SK-N-SH (cell line): ENCODE results near the gene RHOJ. TPM values are rescaled to one million over a fixed set of nuclear protein-coding genes. Genes with fewer than 3 reads are reported as not detected.

ENCODE experiments used
- CTCF ChIA-PET: fragments of 300-600, 350-600 bp; formaldehyde crosslinking; extraction: SDS; loops from one replicate; lab custom pipeline; 2021; lab: Yijun Ruan, JAX
- POLR2A ChIA-PET: fragments of 350-600 bp; sonication (Branson Sonifier 250); formaldehyde crosslinking; extraction: SDS; loops from one replicate; lab custom pipeline; 2020; ENCODE audit warnings: antibody characterized with exemption, inconsistent platforms; lab: Yijun Ruan, JAX
- DNase-seq: peaks from one replicate; pipeline ENCODE4 v3.0.0; 2012
- H2AFZ ChIP-seq: fragments of 200-600 bp; sonication (generic); 2 replicates; pipeline ENCODE4 v1.8.1; 2016; ENCODE audit warnings: antibody characterized with exemption, mild to moderate bottlenecking, low read depth
- H3F3A ChIP-seq: fragments of 200-600 bp; sonication (generic); replicated peaks from 2 replicates; pipeline ENCODE3; 2016; ENCODE audit warnings: antibody characterized with exemption, mild to moderate bottlenecking; ENCODE audit not compliant: insufficient read depth
- H3K27ac ChIP-seq, 2 experiments: fragments of 200-500 bp in 1 of 2; fragments of 200-600 bp in 1 of 2; sonication (Bioruptor generic) in 1 of 2; sonication (generic), shearing (Covaris generic) in 1 of 2; 2 replicates each; pipeline versions ENCODE4 v1.5.1 to v1.6.1; 2014 to 2016; ENCODE audit warnings: low read depth in 2 of 2, inconsistent platforms in 1 of 2, low read length in 1 of 2, mild to moderate bottlenecking in 1 of 2, mixed read lengths in 1 of 2
- H3K27me3 ChIP-seq: fragments of 200-600 bp; sonication (generic), shearing (Covaris generic); 2 replicates; pipeline ENCODE4 v1.6.1; 2016; ENCODE audit warnings: mixed run types; ENCODE audit not compliant: insufficient read depth
- H3K36me3 ChIP-seq, 2 experiments: fragments of 200-500 bp in 1 of 2; fragments of 200-600 bp in 1 of 2; sonication (Bioruptor generic) in 1 of 2; sonication (generic) in 1 of 2; replicated peaks in 1 of 2; 2 replicates each; pipeline versions ENCODE3 to v1.5.1; 2014 to 2016; ENCODE audit warnings: low read length in 1 of 2, mild to moderate bottlenecking in 1 of 2; ENCODE audit not compliant: insufficient read depth in 2 of 2, control insufficient read depth in 1 of 2
- H3K4me1 ChIP-seq, 2 experiments: fragments of 200-500 bp in 1 of 2; fragments of 200-600 bp in 1 of 2; sonication (Bioruptor generic) in 1 of 2; sonication (generic), shearing (Covaris generic) in 1 of 2; 2 replicates each; pipeline versions ENCODE4 v1.5.1 to v1.6.1; 2014 to 2016; ENCODE audit warnings: low read depth in 1 of 2, low read length in 1 of 2, mixed run types in 1 of 2; ENCODE audit not compliant: insufficient read depth in 2 of 2, control insufficient read depth in 1 of 2
- H3K4me2 ChIP-seq: fragments of 200-600 bp; sonication (generic), shearing (Covaris generic); 2 replicates; pipeline ENCODE4 v1.6.1; 2017; ENCODE audit warnings: mixed run types
- H3K4me3 ChIP-seq, 2 experiments: fragments of 200-500 bp in 1 of 2; fragments of 200-600 bp in 1 of 2; sonication (Bioruptor generic) in 1 of 2; sonication (generic), shearing (Covaris generic) in 1 of 2; 2 replicates each; pipeline versions ENCODE4 v1.5.1 to v1.8.1; 2014 to 2016; ENCODE audit warnings: low read depth in 2 of 2, inconsistent platforms in 1 of 2, low read length in 1 of 2, mild to moderate bottlenecking in 1 of 2, mixed read lengths in 1 of 2, moderate library complexity in 1 of 2
- H3K79me2 ChIP-seq: fragments of 200-600 bp; sonication (generic); 2 replicates; pipeline ENCODE4 v1.8.1; 2017; ENCODE audit warnings: mild to moderate bottlenecking; ENCODE audit not compliant: insufficient read depth
- H3K9ac ChIP-seq: fragments of 200-600 bp; sonication (generic); 2 replicates; pipeline ENCODE4 v1.6.1; 2017; ENCODE audit warnings: mixed run types
- H3K9me2 ChIP-seq: fragments of 200-600 bp; sonication (generic); 2 replicates; pipeline ENCODE4 v1.6.1; 2017; ENCODE audit warnings: mixed run types
- H3K9me3 ChIP-seq: fragments of 200-600 bp; sonication (generic); 2 replicates; pipeline ENCODE4 v1.6.1; 2017; ENCODE audit warnings: mixed run types, mild to moderate bottlenecking, moderate library complexity
- H4K20me1 ChIP-seq: fragments of 200-600 bp; sonication (generic); 2 replicates; pipeline ENCODE4 v1.6.1; 2017; ENCODE audit warnings: mild to moderate bottlenecking, mixed run types; ENCODE audit not compliant: insufficient read depth
- ELF1 ChIP-seq: IDR thresholded peaks from 2 replicates; pipeline ENCODE4 v1.4.0; 2012
- GATA2 ChIP-seq: sonication (generic); formaldehyde crosslinking; IDR thresholded peaks from 2 replicates; pipeline ENCODE4 v1.5.0; 2020; ENCODE audit warnings: mild to moderate bottlenecking, missing genetic modification reagents
- MXI1 ChIP-seq: IDR thresholded peaks from 2 replicates; pipeline ENCODE4 v1.6.1; 2012; ENCODE audit warnings: mild to moderate bottlenecking, low read depth, low read length, improper control_type of control experiment
- POLR2AphosphoS5 ChIP-seq: IDR thresholded peaks from 2 replicates; pipeline ENCODE4 v1.6.1; 2012; ENCODE audit warnings: low read depth, low read length
- RCOR1 ChIP-seq: fragments of 150-350 bp; IDR thresholded peaks from 2 replicates; pipeline ENCODE4 v1.6.1; 2017; ENCODE audit warnings: antibody characterized with exemption, low read length
- RXRA ChIP-seq: IDR thresholded peaks from 2 replicates; pipeline ENCODE4 v1.4.0; 2012; ENCODE audit warnings: low read depth, mild to moderate bottlenecking, borderline replicate concordance
- TAF1 ChIP-seq: IDR thresholded peaks from 2 replicates; pipeline ENCODE4 v1.6.1; 2012; ENCODE audit warnings: low read depth, mild to moderate bottlenecking, low read length, moderate library complexity, borderline replicate concordance
- WGBS: methylation state at CpG from one replicate; pipeline ENCODE4 v1.1.6; 2017; ENCODE audit warnings: low lambda C conversion rate; 5-methylcytosine and 5-hydroxymethylcytosine counted together
- polyA plus RNA-seq, 3 experiments: library from polyadenylated mRNA; depleted of rRNA; stranded (reverse); fragments of >200 nt; gene quantifications; 2 replicates each; pipeline ENCODE4 v1.2.3, GENCODE V29; 2012
- TF ChIP-seq, protein P1 (sequence below): fragments of 200-600 bp; sonication (generic); IDR thresholded peaks from 2 replicates; pipeline ENCODE4 v1.6.1; 2017; ENCODE audit warnings: antibody characterized with exemption, mild to moderate bottlenecking, moderate library complexity
- TF ChIP-seq, protein P2 (sequence below): fragments of 150-350 bp; IDR thresholded peaks from 2 replicates; pipeline ENCODE4 v1.6.1; 2017; ENCODE audit warnings: antibody characterized with exemption, low read length, low read depth, borderline replicate concordance

Gene RHOJ
- polyA plus RNA-seq, 1 of the 3 experiments (the other 2 are of a cell fraction) = 12.1 TPM

DNA sequence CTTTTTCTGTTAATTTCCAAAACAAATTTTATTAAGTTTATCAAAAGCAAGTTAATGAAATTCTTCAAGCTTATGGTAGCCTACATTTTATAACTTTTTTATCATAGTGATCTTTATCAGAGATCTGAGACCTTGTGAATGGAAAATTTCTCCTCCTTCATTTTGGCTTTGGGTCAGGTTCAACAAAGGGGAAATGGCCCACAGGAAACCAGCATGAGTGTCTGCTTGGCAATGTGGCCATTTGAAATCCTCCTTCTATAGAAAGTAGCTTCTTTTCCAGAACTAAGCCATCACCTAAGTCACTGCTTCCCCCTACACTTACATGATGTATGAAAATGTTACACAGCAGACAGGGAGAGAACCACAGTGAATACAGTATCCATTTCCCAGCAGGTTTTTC is 1.6 kb downstream of the RHOJ start:
- Histone ChIP-seq H4K20me1 (no peaks in the 10 kb centered on the region), H3K9ac (peak overlapping the region; percentile 88), H3K4me3 (peak overlapping the region in 1 of 2 experiments; percentile 65; a peak in 2 of 4 replicates), H3K9me2 (no peaks in the 10 kb centered on the region), H3K27me3 (no peaks in the 10 kb centered on the region), H2AFZ (no peak overlapping the region), H3K4me2 (peak overlapping the region; percentile 85), H3F3A (peaks cover 19% of the 10 kb centered on the region), H3K79me2 (peaks cover 23% of the 10 kb centered on the region), H3K4me1 (peaks cover 3 to 5% of the 10 kb centered on the region in 2 experiments; a peak in 2 of 4 replicates), H3K36me3 (no peaks in the 10 kb centered on the region), H3K9me3 (no peaks in the 10 kb centered on the region), H3K27ac (peak overlapping the region in 1 of 2 experiments; percentile 94; a peak in 2 of 4 replicates)
- ChIA-PET POLR2A (no interaction called here), CTCF (no interaction called here)
- TF ChIP-seq GATA2 (CRISPR knock-in tag) (no peak), RCOR1 (no peak), RXRA (no peak), MXI1 (no peak)
- TF ChIP-seq, protein P1, sequence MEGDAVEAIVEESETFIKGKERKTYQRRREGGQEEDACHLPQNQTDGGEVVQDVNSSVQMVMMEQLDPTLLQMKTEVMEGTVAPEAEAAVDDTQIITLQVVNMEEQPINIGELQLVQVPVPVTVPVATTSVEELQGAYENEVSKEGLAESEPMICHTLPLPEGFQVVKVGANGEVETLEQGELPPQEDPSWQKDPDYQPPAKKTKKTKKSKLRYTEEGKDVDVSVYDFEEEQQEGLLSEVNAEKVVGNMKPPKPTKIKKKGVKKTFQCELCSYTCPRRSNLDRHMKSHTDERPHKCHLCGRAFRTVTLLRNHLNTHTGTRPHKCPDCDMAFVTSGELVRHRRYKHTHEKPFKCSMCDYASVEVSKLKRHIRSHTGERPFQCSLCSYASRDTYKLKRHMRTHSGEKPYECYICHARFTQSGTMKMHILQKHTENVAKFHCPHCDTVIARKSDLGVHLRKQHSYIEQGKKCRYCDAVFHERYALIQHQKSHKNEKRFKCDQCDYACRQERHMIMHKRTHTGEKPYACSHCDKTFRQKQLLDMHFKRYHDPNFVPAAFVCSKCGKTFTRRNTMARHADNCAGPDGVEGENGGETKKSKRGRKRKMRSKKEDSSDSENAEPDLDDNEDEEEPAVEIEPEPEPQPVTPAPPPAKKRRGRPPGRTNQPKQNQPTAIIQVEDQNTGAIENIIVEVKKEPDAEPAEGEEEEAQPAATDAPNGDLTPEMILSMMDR = no peak
- no peak for DNase-seq

DNA sequence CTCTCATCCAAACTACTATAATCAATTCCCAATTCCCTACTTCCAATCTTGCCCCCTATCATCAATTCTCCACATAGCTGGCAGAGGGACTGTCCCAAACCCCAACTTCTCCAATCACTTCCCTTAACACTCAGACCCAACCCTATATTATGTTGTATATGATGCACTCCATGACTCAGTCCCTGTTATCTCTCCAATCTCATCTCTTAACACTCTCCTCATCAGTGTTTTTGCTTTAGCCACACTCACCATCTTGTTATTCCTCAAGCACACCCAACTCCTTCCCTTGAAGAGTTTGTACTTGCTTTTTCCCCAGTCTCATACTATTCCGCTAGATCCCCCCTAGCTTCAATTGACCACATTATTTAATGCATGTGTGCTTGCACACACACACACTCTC is 4.9 kb downstream of the RHOJ start:
- TF ChIP-seq RCOR1 (no peak), ELF1 (no peak), POLR2AphosphoS5 (no peak), TAF1 (no peak)
- TF ChIP-seq, protein P2, sequence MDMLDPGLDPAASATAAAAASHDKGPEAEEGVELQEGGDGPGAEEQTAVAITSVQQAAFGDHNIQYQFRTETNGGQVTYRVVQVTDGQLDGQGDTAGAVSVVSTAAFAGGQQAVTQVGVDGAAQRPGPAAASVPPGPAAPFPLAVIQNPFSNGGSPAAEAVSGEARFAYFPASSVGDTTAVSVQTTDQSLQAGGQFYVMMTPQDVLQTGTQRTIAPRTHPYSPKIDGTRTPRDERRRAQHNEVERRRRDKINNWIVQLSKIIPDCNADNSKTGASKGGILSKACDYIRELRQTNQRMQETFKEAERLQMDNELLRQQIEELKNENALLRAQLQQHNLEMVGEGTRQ = no peak
- TF ChIP-seq, protein P1 = no peak
- Histone ChIP-seq H3K4me3 (no peak overlapping the region), H3K79me2 (peaks cover 23% of the 10 kb centered on the region)

More for the DNA sequence above, 4.9 kb downstream of the RHOJ start:
- no peaks in the 10 kb centered on the region for H3K9me3 ChIP-seq
- H3K36me3 ChIP-seq = peaks cover 0 to 4% of the 10 kb centered on the region in 2 experiments
- no peaks in the 10 kb centered on the region for H3K9me2 ChIP-seq
- ChIA-PET CTCF (no interaction called here), POLR2A (no interaction called here)
- no peaks in the 10 kb centered on the region for H3K27me3 ChIP-seq
- no peak overlapping the region for H2AFZ ChIP-seq
- no peak overlapping the region; the same call in 1 of the 2 replicates for H3K4me2 ChIP-seq
- no peaks in the 10 kb centered on the region; a peak in 2 of 4 replicates for H3K4me1 ChIP-seq
- no peak overlapping the region for H3K27ac ChIP-seq
- no peaks in the 10 kb centered on the region for H4K20me1 ChIP-seq
- DNase-seq = no peak
- 35% methylated on average over 1 of the region's 1 CpG for WGBS
- peaks cover 8% of the 10 kb centered on the region for H3F3A ChIP-seq
- H3K9ac ChIP-seq = no peak overlapping the region
